ENCODE results near the gene CHCHD6.

DNA sequence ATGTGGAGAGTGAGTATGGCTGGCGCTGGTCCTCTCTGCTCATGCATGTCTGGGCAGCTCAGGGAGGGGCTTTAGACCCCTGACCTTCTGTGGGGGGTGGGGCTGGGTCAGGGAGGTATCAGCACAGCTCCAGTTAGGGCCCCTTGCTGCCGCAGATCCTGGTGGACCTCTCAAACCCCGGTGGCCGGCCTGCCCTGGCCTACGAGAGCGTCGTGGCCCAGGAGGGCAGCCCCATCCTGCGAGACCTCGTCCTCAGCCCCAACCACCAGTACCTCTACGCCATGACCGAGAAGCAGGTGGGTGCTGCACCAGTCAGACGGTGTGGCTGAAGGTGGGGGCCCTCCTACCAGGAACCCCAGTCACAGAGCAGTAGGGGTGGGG, 299.1 kb downstream of the CHCHD6 start:
- no peak for TF ChIP-seq POLR2A (IDR thresholded peaks at IDR 0.05; ENCODE audit: low read length)
- TF ChIP-seq GATA1 (IDR thresholded peaks at IDR 0.05; ENCODE audit: low read depth, low read length), result no peak

All from erythroblast (primary cell).